GM12891 (cell line): ENCODE measurements around the gene SEMA4C.

Source experiments
- POLR2A ChIP-seq: IDR thresholded peaks from 2 replicates; pipeline ENCODE4 v1.6.1; 2011; ENCODE audit warnings: low read depth, low read length, control low read depth
- POLR2AphosphoS5 ChIP-seq: IDR thresholded peaks from 2 replicates; pipeline ENCODE4 v1.6.1; 2011; ENCODE audit warnings: low read depth, low read length, control low read depth
- POU2F2 ChIP-seq: IDR thresholded peaks from 2 replicates; pipeline ENCODE4 v1.6.1; 2011; ENCODE audit warnings: low read depth, mild to moderate bottlenecking, control low read depth, low read length, moderate library complexity
- TAF1 ChIP-seq: IDR thresholded peaks from 2 replicates; pipeline ENCODE4 v1.6.1; 2011; ENCODE audit warnings: low read depth, low read length, control low read depth

DNA sequence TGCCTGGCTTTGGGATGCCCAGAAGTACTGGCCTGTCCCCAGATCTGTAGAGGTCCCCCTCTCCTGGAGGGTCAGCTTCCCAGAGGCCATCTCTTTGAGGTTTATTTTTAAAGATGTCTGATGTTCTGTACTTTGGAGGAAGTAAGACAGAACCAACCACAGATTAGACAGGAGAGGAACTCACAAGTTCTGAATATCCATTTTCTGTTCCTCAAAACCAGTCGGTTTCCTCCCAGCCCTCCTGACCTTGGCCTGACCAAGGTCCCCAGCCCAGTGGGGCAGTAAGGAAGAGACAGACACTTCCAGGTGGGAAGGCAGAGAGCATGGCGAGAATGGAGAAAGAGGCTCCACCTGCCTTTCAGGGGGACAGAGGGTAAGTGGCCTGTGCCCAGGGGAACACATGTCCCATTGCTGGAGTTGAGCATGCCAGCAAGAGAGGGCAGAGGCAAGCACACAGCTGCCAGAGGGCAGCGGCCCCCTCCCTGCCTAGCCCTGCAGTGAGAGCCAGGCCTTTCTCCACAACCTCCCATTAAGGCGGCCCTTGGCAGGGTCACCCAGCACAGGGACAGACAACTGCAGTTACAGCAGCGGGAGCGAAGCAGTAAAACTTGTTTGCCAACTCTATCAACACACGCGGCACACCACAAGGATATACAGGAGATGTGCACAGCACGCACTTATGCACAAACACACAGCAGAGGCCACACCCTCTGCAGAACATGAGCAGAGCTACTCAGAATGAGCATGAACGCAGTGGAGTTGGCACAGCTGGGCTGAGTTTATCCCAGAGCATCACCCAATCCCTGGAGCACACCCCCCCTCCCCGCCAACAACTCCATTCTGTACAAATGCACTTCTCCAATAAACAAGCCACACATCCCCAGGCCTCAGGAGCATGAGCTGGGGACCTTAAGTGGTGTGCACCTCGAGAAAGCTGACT is 18.5 kb upstream of the SEMA4C start:
- no peak for TF ChIP-seq POLR2A
- no peak for TF ChIP-seq POLR2AphosphoS5
- no peak for TF ChIP-seq TAF1
- no peak for TF ChIP-seq POU2F2
